ENCODE measurements around the gene FRA10AC1.

- no peak for TF ChIP-seq CTCF (IDR thresholded peaks at IDR 0.05; ENCODE audit: low read depth, low read length, poor library complexity, severe bottlenecking)
- no peak for TF ChIP-seq EZH2phosphoT487 (IDR thresholded peaks at IDR 0.05; ENCODE audit: borderline replicate concordance, low read length)
Measured at GRCh38 chr10:93722550-93722949, 20.2 kb upstream of the FRA10AC1 start.
